ENCODE results near the gene CCT6A.
A peak's percentile ranks its signal among the peaks of the same experiment; 100 is the strongest.
"Not testable (repeated sequence)": the region's sequence is repeated elsewhere in the genome, so short reads cannot be mapped to it uniquely, and the experiment has no call there.

CCT6A gene

GRCh38 chr7:56053379-56053778, 1.8 kb downstream of the CCT6A start:
- no peak for DNase-seq (ENCODE audit: low spot score)

GRCh38 chr7:56053993-56054392, 2.4 kb downstream of the CCT6A start:
- DNase-seq (ENCODE audit: low spot score), result no peak

- DNase-seq (ENCODE audit: low spot score), result peak; percentile 19
Observed at GRCh38 chr7:56062382-56062781, 10.8 kb downstream of the CCT6A start.

GRCh38 chr7:56063500-56063881, 11.9 kb downstream of the CCT6A start:
- no peak for DNase-seq (ENCODE audit: low spot score)

GRCh38 chr7:56063882-56064625, 12.5 kb downstream of the CCT6A start, which contains the start of gene SUMF2:
Gene SUMF2 (plus strand): TSS chr7:56064286. CDS start chr7:56064312, 26 bp downstream.
- peak; percentile 97 for DNase-seq (ENCODE audit: low spot score)

- not testable (repeated sequence) for DNase-seq (ENCODE audit: low spot score)
Observed at GRCh38 chr7:56066376-56066775, 14.8 kb downstream of the CCT6A start.

GRCh38 chr7:56074371-56074791, 22.8 kb downstream of the CCT6A start:
- DNase-seq (ENCODE audit: low spot score), result peak; percentile 80

GRCh38 chr7:56077681-56078080, 26.1 kb downstream of the CCT6A start:
- DNase-seq (ENCODE audit: low spot score), result no peak

GRCh38 chr7:56078196-56078595, 26.6 kb downstream of the CCT6A start:
- DNase-seq (ENCODE audit: low spot score), result no peak

GRCh38 chr7:56079450-56080185, 28.1 kb downstream of the CCT6A start:
- no peak for DNase-seq (ENCODE audit: low spot score)

GRCh38 chr7:56080726-56081435, 29.3 kb downstream of the CCT6A start:
- DNase-seq (ENCODE audit: low spot score), result not testable (repeated sequence)

GRCh38 chr7:56081626-56082340, 30.2 kb downstream of the CCT6A start:
- no peak for DNase-seq (ENCODE audit: low spot score)

GRCh38 chr7:56083150-56083785, 31.7 kb downstream of the CCT6A start:
- DNase-seq (ENCODE audit: low spot score), result no peak

GRCh38 chr7:56086761-56087160, 35.2 kb downstream of the CCT6A start:
- no peak for DNase-seq (ENCODE audit: low spot score)

- DNase-seq (ENCODE audit: low spot score), result no peak
Observed at GRCh38 chr7:56087445-56087844, 35.9 kb downstream of the CCT6A start.

- no peak for DNase-seq (ENCODE audit: low spot score)
Observed at GRCh38 chr7:56091591-56091990, 40.0 kb downstream of the CCT6A start.

- DNase-seq (ENCODE audit: low spot score), result not testable (repeated sequence)
Observed at GRCh38 chr7:56092388-56092787, 40.8 kb downstream of the CCT6A start.

GRCh38 chr7:56092789-56093531, 41.4 kb downstream of the CCT6A start, which contains the start of gene PHKG1:
Gene PHKG1 (minus strand): TSS chr7:56092952. CDS start chr7:56088941, 4,011 bp downstream.
- DNase-seq (ENCODE audit: low spot score), result peak; percentile 20

GRCh38 chr7:56097700-56098099, 46.1 kb downstream of the CCT6A start:
- DNase-seq (ENCODE audit: low spot score), result peak; percentile 10

GRCh38 chr7:56098187-56099008, 46.8 kb downstream of the CCT6A start:
- DNase-seq (ENCODE audit: low spot score), result not testable (repeated sequence)
